Sigmoid colon (tissue), 7 donors: ENCODE data around the gene TGFBI. TPM values are rescaled to one million over a fixed set of nuclear protein-coding genes. Genes with fewer than 3 reads are reported as not detected.

Source experiments
- DNase-seq: peaks from one replicate; pipeline ENCODE4 v3.0.0-alpha.2; 2019
- H3K27ac ChIP-seq, 4 donors: fragments of 200-600 bp; sonication (generic); one replicate each; pipeline ENCODE4 v1.5.1; 2016 to 2019; ENCODE audit warnings: mild to moderate bottlenecking in 1 of 4
- H3K27me3 ChIP-seq, 3 donors: fragments of 200-600 bp; sonication (generic); one replicate each; pipeline ENCODE4 v1.5.1; 2019; ENCODE audit warnings: mild to moderate bottlenecking in 1 of 3
- H3K36me3 ChIP-seq, 4 donors: fragments of 200-600 bp; sonication (generic); one replicate each; pipeline ENCODE4 v1.5.1; 2016 to 2019
- H3K4me1 ChIP-seq, 4 donors: fragments of 200-600 bp; sonication (generic); one replicate each; pipeline ENCODE4 v1.5.1; 2017 to 2019
- H3K4me3 ChIP-seq, 4 donors: fragments of 200-600 bp; sonication (generic); one replicate each; pipeline ENCODE4 v1.5.1; 2017 to 2019; ENCODE audit warnings: mild to moderate bottlenecking in 2 of 4, moderate library complexity in 1 of 4
- H3K9me3 ChIP-seq, 4 donors: fragments of 200-600 bp in 3 of 4; sonication (generic) in 3 of 4; one replicate each; pipeline versions ENCODE4 v1.5.1 to v1.6.1; 2013 to 2019
- CTCF ChIP-seq, 4 experiments: fragments of 450-650 bp in 3 of 4; fragments of 200-600 bp in 1 of 4; IDR thresholded peaks; one replicate each; pipeline ENCODE4 v1.5.1; 2016 to 2019; ENCODE audit warnings: antibody characterized with exemption in 4 of 4, mild to moderate bottlenecking in 3 of 4, moderate library complexity in 2 of 4
- EP300 ChIP-seq, 4 donors: sonication (generic); formaldehyde crosslinking; IDR thresholded peaks; one replicate each; pipeline ENCODE4 v1.6.1; 2017; ENCODE audit warnings: antibody characterized with exemption in 4 of 4
- POLR2A ChIP-seq, 2 donors: fragments of 450-650 bp; IDR thresholded peaks; one replicate each; pipeline ENCODE4 v1.6.1; 2016; ENCODE audit warnings: antibody characterized with exemption in 2 of 2, mild to moderate bottlenecking in 2 of 2, moderate library complexity in 2 of 2
- POLR2AphosphoS5 ChIP-seq, 4 donors: sonication (generic); formaldehyde crosslinking; IDR thresholded peaks; one replicate each; pipeline ENCODE4 v1.6.1; 2017; ENCODE audit warnings: antibody characterized with exemption in 4 of 4
- WGBS, 2 donors: extraction: QIAGEN DNeasy Blood & Tissue Kit; methylation state at CpG; one replicate each; pipeline ENCODE4 v1.1.7; 2013; 5-methylcytosine and 5-hydroxymethylcytosine counted together
- intact Hi-C: fragments of 100-400 bp; cut with DNase I; formaldehyde crosslinking; loops from one replicate; pipeline ENCODE4 v1.15.1; 2023
- polyA plus RNA-seq, 3 donors: library from polyadenylated mRNA; stranded (reverse); fragments of 200-250 nt; gene quantifications; one replicate each; pipeline ENCODE4 v1.2.3, GENCODE V29; 2013
- total RNA-seq, 4 donors: library from RNA; depleted of rRNA; stranded (reverse); fragments of >200 nt; gene quantifications; one replicate each; pipeline ENCODE4 v1.1.0, GENCODE V29; 2016
- donor health status: healthy with polysubstance abuse.
- donor health status: Bipolar disorder and iron deficiency.
- donor health status: healthy.

The TGFBI gene
- total and polyA plus RNA-seq, 7 donors: 48.6 to 178 (median 67.4) TPM

- no peak for TF ChIP-seq POLR2AphosphoS5 (IDR thresholded peaks at IDR 0.05)
- TF ChIP-seq POLR2A (IDR thresholded peaks at IDR 0.05): no peak
- TF ChIP-seq EP300 (IDR thresholded peaks at IDR 0.05): no peak
- TF ChIP-seq CTCF (IDR thresholded peaks at IDR 0.05): no peak
- no peak overlapping the region for H3K4me3 ChIP-seq
- no peaks in the 10 kb centered on the region for H3K9me3 ChIP-seq
- H3K36me3 ChIP-seq: no peaks in the 10 kb centered on the region
- DNase-seq: no peak
- intact Hi-C loops: no loop called here
- peaks cover 0 to 62% (median 32%) of the 10 kb centered on the region in 4 donors for H3K4me1 ChIP-seq
- WGBS, 2 donors: 87 to 90% methylated on average over 3 of the region's 3 CpGs
- no peaks in the 10 kb centered on the region for H3K27me3 ChIP-seq
- H3K27ac ChIP-seq: peak overlapping the region in 1 of 4 donors; percentile 56
These were observed 32.8 kb upstream of the TGFBI start for GRCh38 chr5:135995976-135996375.

GRCh38 chr5:135996611-135997010 is 32.2 kb upstream of the TGFBI start:
- Histone ChIP-seq H3K27me3 (no peaks in the 10 kb centered on the region), H3K4me1 (peaks cover 0 to 58% (median 32%) of the 10 kb centered on the region in 4 donors), H3K36me3 (no peaks in the 10 kb centered on the region), H3K9me3 (no peaks in the 10 kb centered on the region), H3K27ac (peak overlapping the region in 1 of 4 donors; percentile 56), H3K4me3 (no peak overlapping the region)
- WGBS, 2 donors: 88 to 91% methylated on average over 2 of the region's 2 CpGs
- DNase-seq: no peak
- TF ChIP-seq POLR2A (IDR thresholded peaks at IDR 0.05) (no peak), CTCF (IDR thresholded peaks at IDR 0.05) (no peak), POLR2AphosphoS5 (IDR thresholded peaks at IDR 0.05) (no peak), EP300 (IDR thresholded peaks at IDR 0.05) (no peak)
- intact Hi-C loops: no loop called here

GRCh38 chr5:135997673-135998335 is 31.0 kb upstream of the TGFBI start:
- Histone ChIP-seq H3K4me1 (peaks cover 0 to 46% (median 31%) of the 10 kb centered on the region in 4 donors), H3K27me3 (no peaks in the 10 kb centered on the region), H3K9me3 (no peaks in the 10 kb centered on the region), H3K27ac (no peak overlapping the region), H3K36me3 (no peaks in the 10 kb centered on the region), H3K4me3 (no peak overlapping the region)
- TF ChIP-seq POLR2AphosphoS5 (IDR thresholded peaks at IDR 0.05) (no peak), EP300 (IDR thresholded peaks at IDR 0.05) (no peak), POLR2A (IDR thresholded peaks at IDR 0.05) (no peak), CTCF (IDR thresholded peaks at IDR 0.05) (no peak)
- DNase-seq: no peak
- intact Hi-C loops: no loop called here
- WGBS, 2 donors: 69 to 83% methylated on average over 8 of the region's 8 CpGs

GRCh38 chr5:135998889-135999288 is 29.9 kb upstream of the TGFBI start:
- Histone ChIP-seq H3K36me3 (no peaks in the 10 kb centered on the region), H3K27ac (peak overlapping the region in 2 of 4 donors; percentile 11 to 46), H3K27me3 (no peaks in the 10 kb centered on the region), H3K4me1 (peaks cover 0 to 35% (median 21%) of the 10 kb centered on the region in 4 donors), H3K4me3 (no peak overlapping the region), H3K9me3 (no peaks in the 10 kb centered on the region)
- TF ChIP-seq EP300 (IDR thresholded peaks at IDR 0.05) (no peak), POLR2AphosphoS5 (IDR thresholded peaks at IDR 0.05) (no peak), POLR2A (IDR thresholded peaks at IDR 0.05) (no peak), CTCF (IDR thresholded peaks at IDR 0.05) (no peak)
- DNase-seq: no peak
- WGBS, 2 donors: 81 to 89% methylated on average over 6 of the region's 6 CpGs
- intact Hi-C loops: no loop called here
